GM21619 (cell line): ENCODE data around the gene CYP46A1.
"Not testable (repeated sequence)": the region's sequence is repeated elsewhere in the genome, so short reads cannot be mapped to it uniquely, and the experiment has no call there.

Experiments used
- ATAC-seq: cut with Tn5 transposase; IDR thresholded peaks from one replicate; pipeline ENCODE4 v1.9.1; 2021; ENCODE audit not compliant: unreplicated experiment

CYP46A1 gene

GRCh38 chr14:99656171-99656570 lies 27.9 kb upstream of the CYP46A1 start:
- ATAC-seq: no peak

GRCh38 chr14:99657645-99658155 lies 26.4 kb upstream of the CYP46A1 start:
- ATAC-seq: no peak

- no peak for ATAC-seq
Measured at GRCh38 chr14:99658218-99658845, 25.8 kb upstream of the CYP46A1 start.

GRCh38 chr14:99659333-99659741 lies 24.8 kb upstream of the CYP46A1 start:
- ATAC-seq: no peak

GRCh38 chr14:99660006-99660566 lies 24.0 kb upstream of the CYP46A1 start:
- ATAC-seq: no peak

GRCh38 chr14:99660794-99661193 lies 23.3 kb upstream of the CYP46A1 start:
- ATAC-seq: no peak

GRCh38 chr14:99661206-99661605 lies 22.9 kb upstream of the CYP46A1 start:
- ATAC-seq: not testable (repeated sequence)

GRCh38 chr14:99662846-99663245 lies 21.3 kb upstream of the CYP46A1 start:
- ATAC-seq: no peak

GRCh38 chr14:99663386-99664057 lies 20.6 kb upstream of the CYP46A1 start:
- ATAC-seq: no peak

GRCh38 chr14:99664058-99664936 lies 19.8 kb upstream of the CYP46A1 start:
- no peak for ATAC-seq

GRCh38 chr14:99664937-99665273 lies 19.2 kb upstream of the CYP46A1 start:
- ATAC-seq: peak; percentile 51

GRCh38 chr14:99666533-99666932 lies 17.6 kb upstream of the CYP46A1 start:
- no peak for ATAC-seq

- ATAC-seq: no peak
Measured at GRCh38 chr14:99667045-99667444, 17.1 kb upstream of the CYP46A1 start.

- no peak for ATAC-seq
Measured at GRCh38 chr14:99667821-99668220, 16.3 kb upstream of the CYP46A1 start.

- ATAC-seq: no peak
Measured at GRCh38 chr14:99668307-99669295, 15.5 kb upstream of the CYP46A1 start.

- ATAC-seq: no peak
Measured at GRCh38 chr14:99670361-99671234, 13.5 kb upstream of the CYP46A1 start.

GRCh38 chr14:99671235-99672224 lies 12.6 kb upstream of the CYP46A1 start:
- ATAC-seq: no peak
